BE2C (cell line): ENCODE data around the gene MYO9B.

ENCODE experiments used
- DNase-seq: peaks from one replicate; pipeline ENCODE4 v3.0.0-alpha.2; 2020
- H3K27me3 ChIP-seq: fragments of 250-450 bp; sonication (Bioruptor Pico); 2 replicates; pipeline ENCODE4 v1.5.1; 2020; ENCODE audit warnings: mild to moderate bottlenecking
- H3K36me3 ChIP-seq: fragments of 250-450 bp; sonication (Bioruptor Pico); 2 replicates; pipeline ENCODE4 v1.5.1; 2020; ENCODE audit warnings: mild to moderate bottlenecking
- H3K4me1 ChIP-seq: fragments of 250-450 bp; sonication (Bioruptor Pico); 2 replicates; pipeline ENCODE4 v1.5.1; 2020
- H3K4me3 ChIP-seq: 2 replicates; pipeline ENCODE4 v1.5.1; 2011; ENCODE audit warnings: low read depth, low read length
- H3K9me3 ChIP-seq: fragments of 250-450 bp; sonication (Bioruptor Pico); 2 replicates; pipeline ENCODE4 v1.5.1; 2020
- CTCF ChIP-seq: IDR thresholded peaks from 2 replicates; pipeline ENCODE4 v1.5.1; 2012; ENCODE audit warnings: mild to moderate bottlenecking, low read depth, low read length

The MYO9B gene

GRCh38 chr19:17246681-17247425, 171.3 kb downstream of the MYO9B start:
- peaks cover 11% of the 10 kb centered on the region for H3K4me1 ChIP-seq
- no peaks in the 10 kb centered on the region for H3K9me3 ChIP-seq
- H3K4me3 ChIP-seq = peak overlapping the region; percentile 65
- TF ChIP-seq CTCF = no peak
- peak; percentile 73 for DNase-seq
- no peaks in the 10 kb centered on the region for H3K27me3 ChIP-seq
- H3K36me3 ChIP-seq = no peaks in the 10 kb centered on the region

- TF ChIP-seq CTCF = no peak
- Histone ChIP-seq H3K9me3 (no peaks in the 10 kb centered on the region), H3K27me3 (no peaks in the 10 kb centered on the region), H3K4me1 (peaks cover 11% of the 10 kb centered on the region), H3K4me3 (no peak overlapping the region), H3K36me3 (no peaks in the 10 kb centered on the region)
- DNase-seq = no peak
These were observed 172.6 kb downstream of the MYO9B start for GRCh38 chr19:17248011-17248776.

- Histone ChIP-seq H3K9me3 (no peaks in the 10 kb centered on the region), H3K36me3 (no peaks in the 10 kb centered on the region), H3K4me3 (no peak overlapping the region), H3K27me3 (no peaks in the 10 kb centered on the region), H3K4me1 (peaks cover 11% of the 10 kb centered on the region)
- TF ChIP-seq CTCF = no peak
- no peak for DNase-seq
These were observed 174.4 kb downstream of the MYO9B start for GRCh38 chr19:17249887-17250548.

GRCh38 chr19:17254636-17255035, 179.1 kb downstream of the MYO9B start:
- TF ChIP-seq CTCF = no peak
- H3K4me3 ChIP-seq = no peak overlapping the region
- H3K4me1 ChIP-seq = no peaks in the 10 kb centered on the region
- no peak for DNase-seq
- no peaks in the 10 kb centered on the region for H3K36me3 ChIP-seq
- peaks cover 3% of the 10 kb centered on the region; the same call in 1 of the 2 replicates for H3K9me3 ChIP-seq
- H3K27me3 ChIP-seq = no peaks in the 10 kb centered on the region

- TF ChIP-seq CTCF = no peak
- no peak overlapping the region for H3K4me3 ChIP-seq
- no peak for DNase-seq
These were observed 179.6 kb downstream of the MYO9B start for GRCh38 chr19:17255150-17255621.

More at GRCh38 chr19:17255150-17255621, 179.6 kb downstream of the MYO9B start:
- Histone ChIP-seq H3K27me3 (no peaks in the 10 kb centered on the region), H3K9me3 (peaks cover 3% of the 10 kb centered on the region; the same call in 1 of the 2 replicates), H3K36me3 (no peaks in the 10 kb centered on the region), H3K4me1 (no peaks in the 10 kb centered on the region)
